Endodermal cell (in vitro differentiated cells): ENCODE results near the gene PITPNC1. TPM values are rescaled to one million over a fixed set of nuclear protein-coding genes. Genes with fewer than 3 reads are reported as not detected.
A peak's percentile ranks its signal among the peaks of the same experiment; 100 is the strongest.

Experiments used
- DNase-seq: peaks from one replicate; pipeline ENCODE4 v3.0.0-alpha.2; 2017
- H3K27ac ChIP-seq: 2 replicates; pipeline ENCODE4 v1.5.1; 2013; ENCODE audit warnings: mild to moderate bottlenecking, low read depth, low read length, moderate library complexity
- H3K27me3 ChIP-seq: 2 replicates; pipeline ENCODE4 v1.6.1; 2013; ENCODE audit warnings: mild to moderate bottlenecking, low read length, moderate library complexity; ENCODE audit not compliant: insufficient read depth, control insufficient read depth, poor library complexity, severe bottlenecking
- H3K36me3 ChIP-seq: 2 replicates; pipeline ENCODE4 v1.7.0; 2013; ENCODE audit warnings: mild to moderate bottlenecking, low read length, moderate library complexity; ENCODE audit not compliant: control insufficient read depth, insufficient read depth
- H3K4me1 ChIP-seq: one replicate; pipeline ENCODE4 v1.7.0; 2013; ENCODE audit warnings: low read length; ENCODE audit not compliant: control insufficient read depth, insufficient read depth
- H3K4me3 ChIP-seq: 2 replicates; pipeline ENCODE4 v1.5.1; 2013; ENCODE audit warnings: mild to moderate bottlenecking, low read length, moderate library complexity
- H3K9ac ChIP-seq: 2 replicates; pipeline ENCODE4 v1.6.1; 2013; ENCODE audit warnings: mild to moderate bottlenecking, low read length, moderate library complexity; ENCODE audit not compliant: poor library complexity, severe bottlenecking; ENCODE audit errors: extremely low read depth
- H3K9me3 ChIP-seq: 2 replicates; pipeline ENCODE4 v1.6.1; 2013; ENCODE audit warnings: mild to moderate bottlenecking, low read length, moderate library complexity; ENCODE audit not compliant: control insufficient read depth
- H3K27ac Mint-ChIP-seq: 2 replicates; pipeline ENCODE4 v1.8.0; 2020; ENCODE audit warnings: mixed read lengths
- H3K27me3 Mint-ChIP-seq: 2 replicates; pipeline ENCODE4 v1.8.0; 2021; ENCODE audit warnings: mild to moderate bottlenecking, mixed read lengths; ENCODE audit not compliant: insufficient read depth
- H3K36me3 Mint-ChIP-seq: 2 replicates; pipeline ENCODE4 v1.8.0; 2020; ENCODE audit warnings: low read depth, mixed read lengths
- H3K4me1 Mint-ChIP-seq: 2 replicates; pipeline ENCODE4 v1.8.0; 2020; ENCODE audit warnings: mixed read lengths
- H3K4me3 Mint-ChIP-seq: 2 replicates; pipeline ENCODE4 v1.8.0; 2020; ENCODE audit warnings: mild to moderate bottlenecking, moderate library complexity, mixed read lengths
- H3K9me3 Mint-ChIP-seq: 2 replicates; pipeline ENCODE4 v1.8.0; 2020; ENCODE audit warnings: mild to moderate bottlenecking, mixed read lengths
- WGBS, 2 experiments: methylation state at CpG; one replicate each; pipeline versions ENCODE4 v1.1.5 to v1.1.7; 2013; ENCODE audit warnings: missing lambda C conversion rate in 2 of 2, mixed read lengths in 1 of 2; ENCODE audit not compliant: insufficient coverage in 1 of 2, insufficient read length in 1 of 2; 5-methylcytosine and 5-hydroxymethylcytosine counted together
- total RNA-seq, 2 donors: library from RNA; stranded (reverse); fragmentation: NEBNext Ultra II Directional in 1 of 2; extraction: Animal tissue kit (Norgen Biotek cat#: 25700) in 1 of 2; gene quantifications; 2 replicates in 1 of 2; 3 replicates in 1 of 2; pipeline ENCODE4 v1.2.1, GENCODE V29; 2021
- TF ChIP-seq, protein P1 (sequence below): fragments of 200-600 bp; sonication (generic); conservative IDR thresholded peaks from 2 replicates; pipeline ENCODE4 v1.5.0; 2021; ENCODE audit warnings: antibody characterized with exemption, mild to moderate bottlenecking

The PITPNC1 gene
- total RNA-seq, 2 donors from 2014 or later = 28.9 to 36.4 TPM

DNA sequence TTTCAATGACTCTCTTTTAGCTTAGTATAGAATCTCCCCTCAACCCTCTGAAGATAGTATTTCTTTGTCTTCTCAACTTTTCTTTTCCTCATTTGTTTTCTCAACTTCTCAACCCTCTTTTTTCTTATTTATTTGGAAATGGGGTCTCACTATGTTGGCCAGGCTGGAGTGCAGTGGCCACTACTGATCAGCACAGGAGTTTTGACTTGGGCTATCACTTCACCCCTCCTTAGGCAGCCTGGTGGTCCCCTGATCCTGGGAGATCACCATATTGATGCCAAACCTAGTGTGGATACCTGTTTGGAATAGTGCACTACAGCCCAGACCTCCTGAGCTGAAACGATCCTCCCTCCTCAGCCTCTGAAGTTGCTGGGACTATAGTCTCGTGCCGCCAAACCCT, 79.8 kb downstream of the PITPNC1 start:
- TF ChIP-seq, protein P1, sequence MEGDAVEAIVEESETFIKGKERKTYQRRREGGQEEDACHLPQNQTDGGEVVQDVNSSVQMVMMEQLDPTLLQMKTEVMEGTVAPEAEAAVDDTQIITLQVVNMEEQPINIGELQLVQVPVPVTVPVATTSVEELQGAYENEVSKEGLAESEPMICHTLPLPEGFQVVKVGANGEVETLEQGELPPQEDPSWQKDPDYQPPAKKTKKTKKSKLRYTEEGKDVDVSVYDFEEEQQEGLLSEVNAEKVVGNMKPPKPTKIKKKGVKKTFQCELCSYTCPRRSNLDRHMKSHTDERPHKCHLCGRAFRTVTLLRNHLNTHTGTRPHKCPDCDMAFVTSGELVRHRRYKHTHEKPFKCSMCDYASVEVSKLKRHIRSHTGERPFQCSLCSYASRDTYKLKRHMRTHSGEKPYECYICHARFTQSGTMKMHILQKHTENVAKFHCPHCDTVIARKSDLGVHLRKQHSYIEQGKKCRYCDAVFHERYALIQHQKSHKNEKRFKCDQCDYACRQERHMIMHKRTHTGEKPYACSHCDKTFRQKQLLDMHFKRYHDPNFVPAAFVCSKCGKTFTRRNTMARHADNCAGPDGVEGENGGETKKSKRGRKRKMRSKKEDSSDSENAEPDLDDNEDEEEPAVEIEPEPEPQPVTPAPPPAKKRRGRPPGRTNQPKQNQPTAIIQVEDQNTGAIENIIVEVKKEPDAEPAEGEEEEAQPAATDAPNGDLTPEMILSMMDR = no peak
- Mint-ChIP-seq H3K4me3 (no peak overlapping the region), H3K27me3 (no peaks in the 10 kb centered on the region), H3K36me3 (peaks cover 13% of the 10 kb centered on the region), H3K4me1 (peaks cover 13% of the 10 kb centered on the region), H3K9me3 (peaks cover 19% of the 10 kb centered on the region), H3K27ac (no peak overlapping the region)
- no peaks in the 10 kb centered on the region for H3K4me1 ChIP-seq
- peak; percentile 14 for DNase-seq
- WGBS, 2 experiments = 91 to 95% methylated on average over 3 of the region's 3 CpGs
- no peaks in the 10 kb centered on the region for H3K27me3 ChIP-seq
- H3K27ac ChIP-seq = no peak overlapping the region
- no peaks in the 10 kb centered on the region for H3K36me3 ChIP-seq
- no peak overlapping the region for H3K9ac ChIP-seq
- H3K9me3 ChIP-seq = peaks cover 14% of the 10 kb centered on the region
- H3K4me3 ChIP-seq = no peak overlapping the region

GRCh38 chr17:67458203-67458602, 81.1 kb downstream of the PITPNC1 start:
- Mint-ChIP-seq H3K9me3 (peaks cover 19% of the 10 kb centered on the region), H3K27me3 (no peaks in the 10 kb centered on the region), H3K27ac (no peak overlapping the region), H3K4me1 (peaks cover 6% of the 10 kb centered on the region), H3K4me3 (no peak overlapping the region), H3K36me3 (peaks cover 11% of the 10 kb centered on the region)
- Histone ChIP-seq H3K36me3 (no peaks in the 10 kb centered on the region), H3K27ac (no peak overlapping the region), H3K9ac (no peak overlapping the region), H3K4me1 (no peaks in the 10 kb centered on the region), H3K4me3 (no peak overlapping the region), H3K27me3 (no peaks in the 10 kb centered on the region), H3K9me3 (peaks cover 14% of the 10 kb centered on the region)
- TF ChIP-seq, protein P1 = no peak
- WGBS, 2 experiments = 92 to 100% methylated on average over 2 of the region's 2 CpGs
- DNase-seq = no peak

GRCh38 chr17:67459985-67460384, 82.9 kb downstream of the PITPNC1 start:
- Mint-ChIP-seq H3K4me1 (no peaks in the 10 kb centered on the region), H3K36me3 (peaks cover 11% of the 10 kb centered on the region), H3K27ac (peak overlapping the region; percentile 31), H3K27me3 (no peaks in the 10 kb centered on the region), H3K9me3 (peaks cover 19% of the 10 kb centered on the region), H3K4me3 (no peak overlapping the region)
- peak; percentile 44 for DNase-seq
- 76 to 84% methylated on average over 4 to 7 of the region's 7 CpGs for WGBS, 2 experiments
- H3K9me3 ChIP-seq = peaks cover 14% of the 10 kb centered on the region
- no peak overlapping the region for H3K4me3 ChIP-seq
- H3K36me3 ChIP-seq = no peaks in the 10 kb centered on the region
- no peak overlapping the region for H3K27ac ChIP-seq
- H3K4me1 ChIP-seq = no peaks in the 10 kb centered on the region
- H3K27me3 ChIP-seq = no peaks in the 10 kb centered on the region
- TF ChIP-seq, protein P1 = no peak
- H3K9ac ChIP-seq = no peak overlapping the region
